HUES64 (cell line): ENCODE results near the gene SUPT5H.

Experiments used
- H3K27ac ChIP-seq: 2 replicates; pipeline ENCODE4 v1.7.0; 2013; ENCODE audit warnings: low read depth, low read length, inconsistent platforms
- H3K27me3 ChIP-seq: 2 replicates; pipeline ENCODE4 v1.6.1; 2013; ENCODE audit warnings: mild to moderate bottlenecking, low read length; ENCODE audit not compliant: insufficient read depth
- H3K36me3 ChIP-seq: 2 replicates; pipeline ENCODE4 v1.6.1; 2013; ENCODE audit warnings: mild to moderate bottlenecking, low read length; ENCODE audit not compliant: insufficient read depth
- H3K4me1 ChIP-seq: 2 replicates; pipeline ENCODE4 v1.6.1; 2013; ENCODE audit warnings: mild to moderate bottlenecking, low read length, moderate library complexity; ENCODE audit not compliant: insufficient read depth
- H3K4me3 ChIP-seq: 2 replicates; pipeline ENCODE4 v1.5.1; 2013; ENCODE audit warnings: mild to moderate bottlenecking, low read length, moderate library complexity
- H3K9ac ChIP-seq: 2 replicates; pipeline ENCODE4 v1.6.1; 2013; ENCODE audit warnings: mild to moderate bottlenecking, low read depth, low read length
- H3K9me3 ChIP-seq: 2 replicates; pipeline ENCODE4 v1.6.1; 2013; ENCODE audit warnings: low read depth, low read length; ENCODE audit not compliant: insufficient read depth
- WGBS: fragments of 150-250, 120-280 bp; methylation state at CpG from one replicate; pipeline ENCODE4 v1.1.7; 2013; ENCODE audit warnings: missing lambda C conversion rate; 5-methylcytosine and 5-hydroxymethylcytosine counted together

The SUPT5H gene

GRCh38 chr19:39410017-39410830 is 35.2 kb upstream of the SUPT5H start:
- H3K9ac ChIP-seq, result peak overlapping the region; percentile 90
- H3K36me3 ChIP-seq, result no peaks in the 10 kb centered on the region
- 2% methylated on average over 35 of the region's 35 CpGs for WGBS
- H3K27ac ChIP-seq, result peak overlapping the region; percentile 97
- H3K4me1 ChIP-seq, result peaks cover 36% of the 10 kb centered on the region
- no peaks in the 10 kb centered on the region for H3K27me3 ChIP-seq
- no peaks in the 10 kb centered on the region for H3K9me3 ChIP-seq
- peak overlapping the region; percentile 87 for H3K4me3 ChIP-seq

DNA sequence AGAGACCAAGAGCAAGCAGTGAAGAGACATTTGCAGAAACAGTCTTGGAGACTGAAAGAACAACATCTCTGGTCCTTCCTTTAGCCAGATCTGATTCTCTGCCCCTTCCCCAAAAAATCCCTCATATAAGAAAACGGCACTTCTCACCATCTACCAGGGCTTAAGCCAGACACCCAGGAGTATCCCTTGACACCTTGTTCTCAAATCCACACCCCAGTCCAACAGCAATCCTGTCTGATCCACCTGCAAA is 34.6 kb upstream of the SUPT5H start:
- Histone ChIP-seq H3K36me3 (peaks cover under 1% of the 10 kb centered on the region; the same call in 1 of the 2 replicates), H3K27ac (peak overlapping the region; percentile 97; the same call in 1 of the 2 replicates), H3K9me3 (no peaks in the 10 kb centered on the region), H3K4me1 (peaks cover 33% of the 10 kb centered on the region), H3K27me3 (no peaks in the 10 kb centered on the region), H3K4me3 (peak overlapping the region; percentile 87), H3K9ac (peak overlapping the region; percentile 90; the same call in 1 of the 2 replicates)
- 74% methylated on average over 1 of the region's 1 CpG for WGBS

GRCh38 chr19:39411081-39411831 is 34.1 kb upstream of the SUPT5H start:
- Histone ChIP-seq H3K36me3 (peaks cover 5% of the 10 kb centered on the region; the same call in 1 of the 2 replicates), H3K4me1 (peaks cover 28% of the 10 kb centered on the region), H3K9ac (no peak overlapping the region), H3K27ac (peak overlapping the region; percentile 65; the same call in 1 of the 2 replicates), H3K9me3 (no peaks in the 10 kb centered on the region), H3K27me3 (no peaks in the 10 kb centered on the region), H3K4me3 (peak overlapping the region; percentile 87)
- 38% methylated on average over 8 of the region's 9 CpGs for WGBS

DNA sequence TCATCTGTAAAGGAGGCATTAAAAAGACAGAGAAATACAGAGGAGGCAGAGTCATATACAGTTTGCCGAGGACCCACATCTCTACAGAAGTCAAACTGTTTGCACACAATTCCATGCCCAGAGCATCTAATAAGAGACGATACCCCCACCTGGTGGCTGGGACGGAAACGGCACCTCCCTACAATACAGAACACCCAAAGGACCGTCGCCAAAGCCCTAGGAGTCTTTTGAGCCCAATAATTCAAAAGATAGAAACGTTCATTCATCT is 33.6 kb upstream of the SUPT5H start:
- no peaks in the 10 kb centered on the region for H3K9me3 ChIP-seq
- H3K4me3 ChIP-seq, result peak overlapping the region; percentile 87
- no peaks in the 10 kb centered on the region for H3K27me3 ChIP-seq
- WGBS, result 5% methylated on average over 7 of the region's 7 CpGs
- peaks cover 28% of the 10 kb centered on the region for H3K4me1 ChIP-seq
- H3K9ac ChIP-seq, result no peak overlapping the region; the same call in 1 of the 2 replicates
- peak overlapping the region; percentile 65; the same call in 1 of the 2 replicates for H3K27ac ChIP-seq
- H3K36me3 ChIP-seq, result peaks cover 10% of the 10 kb centered on the region

- Histone ChIP-seq H3K4me3 (peak within 1 kb of the TSS; percentile 99), H3K9ac (peak within 1 kb of the TSS; percentile 95), H3K27ac (peak within 1 kb of the TSS; percentile 99), H3K9me3 (no peaks in the 10 kb centered on the region), H3K4me1 (peaks cover 28% of the 10 kb centered on the region), H3K36me3 (peaks cover 15% of the 10 kb centered on the region), H3K27me3 (no peaks in the 10 kb centered on the region)
- WGBS, result under 1% methylated on average over 60 of the region's 60 CpGs
Measured at GRCh38 chr19:39412100-39412866, 33.1 kb upstream of the SUPT5H start, which contains the start of gene PLEKHG2. Gene PLEKHG2 (plus strand): TSS chr19:39412669. CDS start chr19:39414087, 1,418 bp downstream.

- Histone ChIP-seq H3K9me3 (no peaks in the 10 kb centered on the region), H3K9ac (peak overlapping the region; percentile 95), H3K4me3 (peak overlapping the region; percentile 99), H3K4me1 (peaks cover 28% of the 10 kb centered on the region), H3K27me3 (no peaks in the 10 kb centered on the region), H3K27ac (peak overlapping the region; percentile 99), H3K36me3 (peaks cover 20% of the 10 kb centered on the region)
- 0% methylated on average over 24 of the region's 24 CpGs for WGBS
Measured at GRCh38 chr19:39412867-39413271, 32.5 kb upstream of the SUPT5H start.

DNA sequence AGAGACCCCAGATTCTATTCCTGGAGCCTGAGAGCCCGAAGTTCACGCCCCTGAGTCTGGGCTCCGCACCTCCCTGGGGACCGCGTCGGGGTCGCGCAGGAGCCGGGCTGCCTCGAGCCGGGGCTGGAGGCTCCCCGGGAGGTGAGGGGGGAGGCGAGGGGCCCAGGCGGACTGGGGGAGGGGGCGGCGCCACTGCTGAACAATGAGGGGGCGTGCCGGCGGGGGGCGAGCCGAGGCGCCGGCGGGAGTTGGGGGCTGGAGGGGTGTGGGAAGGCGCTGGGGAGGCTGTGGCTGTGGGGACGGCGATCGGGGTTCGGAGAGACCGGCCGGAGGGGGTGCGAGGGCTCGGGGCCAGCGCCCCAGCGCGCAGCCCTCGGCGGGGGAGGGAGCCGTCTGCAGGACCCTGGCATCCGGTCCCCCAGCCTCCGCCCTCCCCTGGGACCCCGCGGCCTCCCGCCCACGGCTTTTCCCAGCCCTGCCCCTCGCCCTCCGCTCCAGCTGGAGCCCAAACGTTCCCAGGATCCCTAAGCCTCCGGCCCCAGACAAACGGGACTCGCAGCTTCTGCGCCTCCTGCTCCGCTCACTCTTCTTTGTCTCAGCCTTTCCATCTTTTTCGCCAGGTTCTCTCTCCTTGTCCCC is 32.0 kb upstream of the SUPT5H start:
- H3K4me1 ChIP-seq, result peaks cover 28% of the 10 kb centered on the region
- no peaks in the 10 kb centered on the region for H3K27me3 ChIP-seq
- H3K9ac ChIP-seq, result peak overlapping the region; percentile 95
- under 1% methylated on average over 54 of the region's 54 CpGs for WGBS
- peak overlapping the region; percentile 99 for H3K4me3 ChIP-seq
- peaks cover 24% of the 10 kb centered on the region for H3K36me3 ChIP-seq
- peak overlapping the region; percentile 99 for H3K27ac ChIP-seq
- H3K9me3 ChIP-seq, result no peaks in the 10 kb centered on the region

DNA sequence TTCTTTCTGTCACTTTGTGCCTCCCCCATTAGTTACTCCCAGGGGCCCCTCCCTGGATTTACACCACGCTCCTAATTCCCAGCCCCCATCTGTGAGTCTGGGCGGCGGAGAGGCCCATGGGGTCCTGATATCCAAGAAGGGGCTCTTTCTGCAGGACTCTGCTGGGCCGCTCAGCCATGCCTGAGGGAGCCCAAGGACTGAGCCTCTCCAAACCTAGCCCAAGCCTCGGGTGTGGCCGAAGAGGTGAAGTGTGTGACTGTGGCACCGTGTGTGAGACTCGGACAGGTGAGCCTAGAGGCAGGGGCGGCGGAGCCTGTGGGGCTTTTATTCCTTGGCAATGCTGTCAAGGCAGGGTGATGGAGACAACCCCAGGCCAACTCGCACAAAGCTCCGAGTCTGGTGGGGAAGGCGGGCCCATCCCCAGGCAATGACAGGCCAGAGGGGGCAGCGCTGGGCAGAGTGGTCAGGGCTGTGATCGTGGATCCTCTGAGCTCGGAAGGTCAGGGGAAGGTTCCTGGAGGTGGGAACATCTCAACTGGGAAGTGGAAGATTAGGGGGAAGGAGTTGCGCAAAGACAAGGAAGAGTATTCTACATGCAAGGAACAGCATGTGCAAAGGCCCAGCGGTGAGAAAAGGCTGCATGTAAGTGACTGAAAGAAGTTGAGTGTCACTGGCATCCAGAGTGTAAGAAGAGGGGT is 31.3 kb upstream of the SUPT5H start:
- peaks cover 31% of the 10 kb centered on the region for H3K36me3 ChIP-seq
- peaks cover 23% of the 10 kb centered on the region for H3K4me1 ChIP-seq
- no peaks in the 10 kb centered on the region for H3K27me3 ChIP-seq
- H3K4me3 ChIP-seq, result peak overlapping the region; percentile 99
- peak overlapping the region; percentile 99 for H3K27ac ChIP-seq
- 21% methylated on average over 18 of the region's 18 CpGs for whole genome bisulfite sequencing
- no peaks in the 10 kb centered on the region for H3K9me3 ChIP-seq
- H3K9ac ChIP-seq, result peak overlapping the region; percentile 95

- 79% methylated on average over 35 of the region's 35 CpGs for WGBS
- Histone ChIP-seq H3K9ac (no peak overlapping the region), H3K4me3 (0 out of 2 replicates have a peak overlapping the region, but pooled peaks have one; percentile 99), H3K36me3 (peaks cover 40% of the 10 kb centered on the region), H3K27ac (no peak overlapping the region), H3K4me1 (peaks cover 19% of the 10 kb centered on the region), H3K27me3 (no peaks in the 10 kb centered on the region), H3K9me3 (no peaks in the 10 kb centered on the region)
Measured at GRCh38 chr19:39415111-39416046, 30.0 kb upstream of the SUPT5H start.
